K562 (cell line): Measurements from ENCODE around the gene TMEM270. TPM values are rescaled to one million over a fixed set of nuclear protein-coding genes. Genes with fewer than 3 reads are reported as not detected.

Source experiments
- ATAC-seq: fragments of 200-7000 bp; cut with Tn5 transposase; 3 replicates; pipeline ENCODE4 v1.9.1; 2020; ENCODE audit warnings: moderate library complexity
- BruUV-seq: library from RNA; stranded (reverse); fragments of 400-500 nt; replicated peaks from 2 replicates; lab custom pipeline; 2021; lab: Mats Ljungman, UMichigan
- CTCF ChIA-PET: fragments of 300-600 bp; formaldehyde crosslinking; extraction: SDS; loops from one replicate; lab custom pipeline; 2021; ENCODE audit warnings: low intra/inter-chr PET ratio; lab: Yijun Ruan, JAX
- POLR2A ChIA-PET: fragments of 300-600, 350-650 bp; sonication (Branson Sonifier 250); formaldehyde crosslinking; extraction: SDS; loops from one replicate; lab custom pipeline; 2021; ENCODE audit warnings: antibody characterized with exemption, inconsistent platforms; lab: Yijun Ruan, JAX
- DNase-seq, 4 experiments: peaks; one replicate each; pipeline versions ENCODE4 v3.0.0 to v3.0.0-alpha.2; 2011 to 2018; ENCODE audit warnings: low spot score in 3 of 4, mixed read lengths in 3 of 4; ENCODE audit errors: extremely low read depth in 1 of 4
- FAIRE-seq: peaks from 2 replicates; lab custom pipeline; 2011; peaks lifted over from hg19 to GRCh38; lab: Jason Lieb, UNC
- H2AFZ ChIP-seq: 2 replicates; pipeline ENCODE4 v1.6.0; 2011; ENCODE audit warnings: low read depth, low read length, control low read depth, inconsistent platforms
- H3K27ac ChIP-seq: fragments of 200-600 bp; 3 replicates; pipeline ENCODE4 v1.8.0; 2011; ENCODE audit warnings: low read depth, mild to moderate bottlenecking, control low read depth, inconsistent platforms, low read length, moderate library complexity, mixed read lengths; ENCODE audit errors: extremely low read depth
- H3K27me3 ChIP-seq, 2 experiments: fragments of 300-600 bp in 1 of 2; 2 replicates in 1 of 2; 3 replicates in 1 of 2; pipeline versions ENCODE4 v1.6.0 to v1.8.0; 2011; ENCODE audit warnings: inconsistent platforms in 2 of 2, low read length in 2 of 2, mild to moderate bottlenecking in 1 of 2, mixed read lengths in 1 of 2, moderate library complexity in 1 of 2; ENCODE audit not compliant: control insufficient read depth in 2 of 2, insufficient read depth in 2 of 2
- H3K36me3 ChIP-seq: fragments of 300-600 bp; 3 replicates; pipeline ENCODE4 v1.8.0; 2011; ENCODE audit warnings: mild to moderate bottlenecking, low read length, inconsistent platforms; ENCODE audit not compliant: control insufficient read depth, insufficient read depth
- H3K4me1 ChIP-seq, 2 experiments: fragments of 200-600 bp in 1 of 2; replicated peaks in 1 of 2; 2 replicates in 1 of 2; 3 replicates in 1 of 2; pipeline versions ENCODE4 v1.5.1 to v1.8.0; 2011; ENCODE audit warnings: inconsistent platforms in 2 of 2, low read length in 2 of 2, mild to moderate bottlenecking in 1 of 2, mixed read lengths in 1 of 2, moderate library complexity in 1 of 2; ENCODE audit not compliant: control insufficient read depth in 2 of 2, insufficient read depth in 2 of 2
- H3K4me2 ChIP-seq: 2 replicates; pipeline ENCODE4 v1.6.1; 2011; ENCODE audit warnings: low read length, control low read depth, inconsistent platforms, mixed read lengths; ENCODE audit not compliant: insufficient read depth
- H3K4me3 ChIP-seq: fragments of 200-600 bp; sonication (generic), shearing (Covaris generic); 2 replicates; pipeline ENCODE4 v1.5.1; 2016; ENCODE audit warnings: control low read depth, inconsistent platforms
- H3K79me2 ChIP-seq: fragments of 200-600 bp; 3 replicates; pipeline ENCODE4 v1.8.0; 2011; ENCODE audit warnings: low read length, inconsistent platforms; ENCODE audit not compliant: control insufficient read depth, insufficient read depth
- H3K9ac ChIP-seq, 2 experiments: 2 replicates each; pipeline versions ENCODE4 v1.6.0 to v1.6.1; 2011; ENCODE audit warnings: low read depth in 2 of 2, low read length in 2 of 2, control low read depth in 1 of 2, inconsistent platforms in 1 of 2, mild to moderate bottlenecking in 1 of 2, mixed read lengths in 1 of 2; ENCODE audit not compliant: insufficient read depth in 1 of 2
- H3K9me1 ChIP-seq: one replicate; pipeline ENCODE4 v1.6.0; 2011; ENCODE audit warnings: inconsistent platforms, mild to moderate bottlenecking, low read length, moderate library complexity; ENCODE audit not compliant: control insufficient read depth, insufficient read depth
- H3K9me3 ChIP-seq: replicated peaks from 2 replicates; pipeline ENCODE4 v1.5.1; 2011; ENCODE audit warnings: low read depth, low read length, inconsistent platforms; ENCODE audit not compliant: control insufficient read depth, insufficient read depth
- H4K20me1 ChIP-seq: replicated peaks from 2 replicates; pipeline ENCODE4 v1.6.1; 2011; ENCODE audit warnings: low read length, inconsistent platforms, mixed read lengths; ENCODE audit not compliant: control insufficient read depth, insufficient read depth
- ARID2 ChIP-seq: fragments of 450-650 bp; IDR thresholded peaks from 2 replicates; pipeline ENCODE4 v1.6.1; 2017; ENCODE audit warnings: antibody characterized with exemption, mild to moderate bottlenecking
- BRCA1 ChIP-seq, 2 experiments: fragments of 450-650 bp in 1 of 2; sonication (generic) in 1 of 2; formaldehyde crosslinking in 1 of 2; IDR thresholded peaks; 2 replicates each; pipeline versions ENCODE4 v1.5.0 to v1.6.1; 2017 to 2020; ENCODE audit warnings: mild to moderate bottlenecking in 1 of 2, missing genetic modification reagents in 1 of 2
- ESRRB ChIP-seq: fragments of 250-450 bp; sonication (Bioruptor Pico); IDR thresholded peaks from 2 replicates; pipeline ENCODE4 v1.5.0; 2020; ENCODE audit warnings: mild to moderate bottlenecking, moderate library complexity, borderline replicate concordance
- HMBOX1 ChIP-seq: sonication (generic); IDR thresholded peaks from 2 replicates; pipeline ENCODE4 v1.6.1; 2016
- HMGN3 ChIP-seq: IDR thresholded peaks from 2 replicates; pipeline ENCODE4 v1.6.1; 2011; ENCODE audit warnings: borderline replicate concordance, low read depth, mild to moderate bottlenecking, mixed read lengths, low read length; ENCODE audit not compliant: insufficient read length; ENCODE audit errors: extremely low read depth
- KDM2B ChIP-seq: fragments of 250-450 bp; sonication (Bioruptor Pico); IDR thresholded peaks from 2 replicates; pipeline ENCODE4 v1.8.0; 2021; ENCODE audit warnings: mild to moderate bottlenecking, moderate library complexity
- MEIS2 ChIP-seq: fragments of 450-650 bp; IDR thresholded peaks from 2 replicates; pipeline ENCODE4 v1.6.1; 2014; ENCODE audit warnings: mild to moderate bottlenecking; ENCODE audit not compliant: partially characterized antibody
- NONO ChIP-seq, 2 experiments: fragments of 200-400 bp in 1 of 2; fragments of 450-650 bp in 1 of 2; formaldehyde crosslinking in 1 of 2; IDR thresholded peaks; 2 replicates each; pipeline ENCODE4 v1.6.1; 2017; ENCODE audit warnings: low read depth in 2 of 2, mild to moderate bottlenecking in 2 of 2, moderate library complexity in 2 of 2, low read length in 1 of 2
- NUFIP1 ChIP-seq: fragments of 450-650 bp; IDR thresholded peaks from 2 replicates; pipeline ENCODE4 v1.6.1; 2018; ENCODE audit not compliant: partially characterized antibody
- POLR2H ChIP-seq: IDR thresholded peaks from 2 replicates; pipeline ENCODE4 v1.6.1; 2016; ENCODE audit warnings: missing genetic modification characterization, low read depth, mild to moderate bottlenecking, control low read depth, missing compliant biosample characterization, moderate library complexity
- SMAD3 ChIP-seq: fragments of 450-650 bp; formaldehyde crosslinking; conservative IDR thresholded peaks from 2 replicates; pipeline ENCODE4 v1.4.0; 2020; ENCODE audit warnings: mild to moderate bottlenecking
- SP2 ChIP-seq: IDR thresholded peaks from 2 replicates; pipeline ENCODE4 v1.6.1; 2011; ENCODE audit warnings: mild to moderate bottlenecking, low read depth, low read length, moderate library complexity; ENCODE audit not compliant: poor library complexity, severe bottlenecking; ENCODE audit errors: extremely low read depth
- TFE3 ChIP-seq: fragments of 450-650 bp; formaldehyde crosslinking; IDR thresholded peaks from 2 replicates; pipeline ENCODE4 v1.4.0; 2020; ENCODE audit warnings: mild to moderate bottlenecking, mixed read lengths
- ZBTB1 ChIP-seq: sonication (generic); formaldehyde crosslinking; IDR thresholded peaks from 2 replicates; pipeline ENCODE4 v1.8.1; 2023; ENCODE audit warnings: missing genetic modification reagents, low read depth, mild to moderate bottlenecking, borderline replicate concordance
- ZFX ChIP-seq: sonication (generic); formaldehyde crosslinking; IDR thresholded peaks from 2 replicates; pipeline ENCODE4 v1.8.0; 2022; ENCODE audit warnings: mild to moderate bottlenecking, missing genetic modification reagents, moderate library complexity
- WGBS: fragments of 100-300 bp; shearing (Covaris generic); methylation state at CpG from one replicate; pipeline ENCODE4 v1.1.6; 2016; ENCODE audit warnings: low coverage, mixed read lengths; ENCODE audit not compliant: insufficient coverage; ENCODE audit errors: missing lambda C conversion rate; 5-methylcytosine and 5-hydroxymethylcytosine counted together
- in situ Hi-C: fragments of 300-500 bp; cut with MboI; formaldehyde crosslinking; loops from 4 replicates; pipeline ENCODE4 v1.15.0; 2018; ENCODE audit warnings: inconsistent platforms, mixed read lengths
- intact Hi-C: fragments of 100-400 bp; cut with micrococcal nuclease; formaldehyde crosslinking; loops from 2 replicates; pipeline ENCODE4 v1.14.2; 2022
- polyA plus RNA-seq, 8 experiments: library from polyadenylated mRNA; depleted of rRNA in 4 of 8; stranded (reverse) in 5 of 8; unstranded in 3 of 8; fragments of >200 nt; fragmentation: Nextera tagmentation in 2 of 8; fragmentation: Illumina TruSeq in 1 of 8; extraction: Ambion mirVana in 2 of 8; extraction: Trizol in 1 of 8; gene quantifications; 2 replicates each; pipeline versions ENCODE4 v1.2.1 to v1.2.3, GENCODE V29; 2011 to 2014; ENCODE audit warnings: inconsistent platforms in 1 of 8, missing spikeins in 1 of 8
- total RNA-seq, 7 experiments: library from RNA; depleted of rRNA in 6 of 7; stranded (reverse); fragments of >200 nt in 6 of 7; fragmentation: Illumina TruSeq in 2 of 7; extraction: Trizol in 2 of 7; gene quantifications; 2 replicates each; pipeline versions ENCODE4 v1.2.1 to v1.2.3, GENCODE V29; 2011 to 2021; ENCODE audit warnings: low replicate concordance in 1 of 7

The TMEM270 gene
- total and polyA plus RNA-seq, 9 of the 15 experiments (the other 6 are each of a cell fraction or from before 2014, with no cell fraction given), result not detected

- TF ChIP-seq MEIS2 (no peak), ZFX (CRISPR knock-in tag) (peak; percentile 39; the same call in 1 of the 2 replicates), BRCA1 (IDR thresholded peaks at IDR 0.05) (no peak), BRCA1 (CRISPR knock-in tag; IDR thresholded peaks at IDR 0.05) (0 out of 2 replicates have a peak, but pooled peaks have one; percentile 65)
Observed at GRCh38 chr7:73841689-73842066, 19.3 kb upstream of the TMEM270 start (continued).

- intact Hi-C loops, result no loop called here
- Histone ChIP-seq H3K9ac (peak within 1 kb of the TSS; percentile 57 to 94), H2AFZ (peak within 1 kb of the TSS; percentile 97), H3K4me1 (peaks cover 0 to 32% of the 10 kb centered on the region in 2 experiments; a peak in 4 of 5 replicates), H3K4me3 (peak within 1 kb of the TSS; percentile 48), H3K9me3 (no peaks in the 10 kb centered on the region), H3K9me1 (no peaks in the 10 kb centered on the region), H3K27me3 (no peaks in the 10 kb centered on the region), H3K79me2 (no peaks in the 10 kb centered on the region), H3K36me3 (no peaks in the 10 kb centered on the region), H3K4me2 (peak within 1 kb of the TSS; percentile 83), H4K20me1 (no peaks in the 10 kb centered on the region), H3K27ac (peak within 1 kb of the TSS; percentile 52)
- CTCF ChIA-PET, result no interaction called here
- 11% methylated on average over 34 of the region's 45 CpGs for WGBS
- DNase-seq (peak; percentile 97 to 99 (median 99)), ATAC-seq (peak; percentile 98), FAIRE-seq (peak; percentile 82)
- TSS peak; percentile 88 for BruUV-seq
- POLR2A ChIA-PET, result interaction anchor here (0.6 to 1.3 kb wide), 6 partner anchors 8 to 29 kb away, joined by 3 to 5 read pairs (median 4); no protein-coding TSS in a partner anchor
- in situ Hi-C loops, result no loop called here
- no peak for TF ChIP-seq ZBTB1 (CRISPR knock-in tag)
- TF ChIP-seq SP2, result peak; percentile 48
- no peak for TF ChIP-seq HMBOX1
- no peak for TF ChIP-seq NONO (IDR thresholded peaks at IDR 0.05; ENCODE audit: low read depth in 2 of 2, low read length in 1 of 2)
- no peak for TF ChIP-seq POLR2H (tag)
- TF ChIP-seq ARID2, result no peak
- no peak for TF ChIP-seq SMAD3 (CRISPR knock-in tag)
- TF ChIP-seq HMGN3, result peak; percentile 3
- 0 out of 2 replicates have a peak, but pooled peaks have one; percentile 55 for TF ChIP-seq KDM2B (CRISPR knock-in tag)
- no peak for TF ChIP-seq TFE3 (CRISPR knock-in tag)
- no peak for TF ChIP-seq NUFIP1
- TF ChIP-seq ESRRB (CRISPR knock-in tag), result no peak
Observed at GRCh38 chr7:73842067-73842976, 18.6 kb upstream of the TMEM270 start, which contains the start of gene METTL27. TSS of gene METTL27 (minus strand) at chr7:73842516. CDS start at chr7:73842140, 376 bp downstream.
